ENCODE measurements around the gene CCDC85A. TPM values are rescaled to one million over a fixed set of nuclear protein-coding genes. Genes with fewer than 3 reads are reported as not detected.

Gene CCDC85A
- total and polyA plus RNA-seq, 2 experiments from 2014 or later, result 0.21 to 0.24 TPM

DNA sequence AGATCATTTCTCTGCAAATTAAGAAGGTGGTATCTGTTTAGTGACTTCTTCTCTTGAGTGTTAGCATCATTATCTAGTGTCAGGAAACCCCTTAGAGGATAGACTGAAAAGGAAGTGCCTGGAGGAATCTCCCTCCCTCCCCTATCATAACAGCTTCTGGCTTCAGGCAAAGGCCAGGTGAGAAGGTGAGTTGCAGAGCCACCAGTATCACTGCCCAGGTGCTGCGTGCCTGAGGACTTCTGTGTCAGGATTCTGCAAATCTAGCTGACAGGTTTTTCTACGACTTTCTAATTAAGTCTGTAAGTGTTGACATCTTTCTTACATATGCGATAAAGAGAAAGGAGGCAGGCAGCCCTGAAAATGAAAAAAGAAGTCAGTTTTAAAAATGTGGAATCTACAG lies 111.9 kb downstream of the CCDC85A start:
- DNase-seq (ENCODE audit: low spot score) (no peak), ATAC-seq (peak; percentile 58; the same call in 2 of the 3 replicates)
- Histone ChIP-seq H3K27me3 (ENCODE audit: insufficient read depth) (no peaks in the 10 kb centered on the region), H4K20me1 (replicated peaks; ENCODE audit: insufficient read depth) (no peaks in the 10 kb centered on the region), H3K4me1 (ENCODE audit: insufficient read depth) (peaks cover 25% of the 10 kb centered on the region), H3F3A (replicated peaks; ENCODE audit: low read depth) (no peaks in the 10 kb centered on the region), H3K4me3 (no peak overlapping the region), H3K4me2 (no peak overlapping the region), H3K36me3 (ENCODE audit: insufficient read depth) (no peaks in the 10 kb centered on the region), H3K27ac (ENCODE audit: low read depth) (no peak overlapping the region), H3K79me2 (replicated peaks; ENCODE audit: insufficient read depth) (no peaks in the 10 kb centered on the region), H2AFZ (0 out of 2 replicates have a peak overlapping the region, but pooled peaks have one; percentile 28), H3K9me2 (ENCODE audit: insufficient read depth) (no peaks in the 10 kb centered on the region)
- Mint-ChIP-seq H3K4me1 (peaks cover 41% of the 10 kb centered on the region), H3K4me3 (no peak overlapping the region), H3K27me3 (ENCODE audit: insufficient read depth, low read depth, poor library complexity) (no peaks in the 10 kb centered on the region), H3K9me3 (no peaks in the 10 kb centered on the region), H3K36me3 (ENCODE audit: low read depth) (no peaks in the 10 kb centered on the region), H3K27ac (no peak overlapping the region)
- TF ChIP-seq, protein P1, sequence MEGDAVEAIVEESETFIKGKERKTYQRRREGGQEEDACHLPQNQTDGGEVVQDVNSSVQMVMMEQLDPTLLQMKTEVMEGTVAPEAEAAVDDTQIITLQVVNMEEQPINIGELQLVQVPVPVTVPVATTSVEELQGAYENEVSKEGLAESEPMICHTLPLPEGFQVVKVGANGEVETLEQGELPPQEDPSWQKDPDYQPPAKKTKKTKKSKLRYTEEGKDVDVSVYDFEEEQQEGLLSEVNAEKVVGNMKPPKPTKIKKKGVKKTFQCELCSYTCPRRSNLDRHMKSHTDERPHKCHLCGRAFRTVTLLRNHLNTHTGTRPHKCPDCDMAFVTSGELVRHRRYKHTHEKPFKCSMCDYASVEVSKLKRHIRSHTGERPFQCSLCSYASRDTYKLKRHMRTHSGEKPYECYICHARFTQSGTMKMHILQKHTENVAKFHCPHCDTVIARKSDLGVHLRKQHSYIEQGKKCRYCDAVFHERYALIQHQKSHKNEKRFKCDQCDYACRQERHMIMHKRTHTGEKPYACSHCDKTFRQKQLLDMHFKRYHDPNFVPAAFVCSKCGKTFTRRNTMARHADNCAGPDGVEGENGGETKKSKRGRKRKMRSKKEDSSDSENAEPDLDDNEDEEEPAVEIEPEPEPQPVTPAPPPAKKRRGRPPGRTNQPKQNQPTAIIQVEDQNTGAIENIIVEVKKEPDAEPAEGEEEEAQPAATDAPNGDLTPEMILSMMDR (conservative IDR thresholded peaks at IDR 0.05; ENCODE audit: low read depth in 2 of 2), result no peak
- TF ChIP-seq REST (IDR thresholded peaks at IDR 0.05; ENCODE audit: unreplicated experiment) (no peak), ZNF462 (CRISPR knock-in tag; IDR thresholded peaks at IDR 0.05) (no peak), ZNF114 (CRISPR knock-in tag; IDR thresholded peaks at IDR 0.05) (no peak), EZH2 (IDR thresholded peaks at IDR 0.05; ENCODE audit: low read depth, unreplicated experiment) (no peak), CREB1 (CRISPR knock-in tag; IDR thresholded peaks at IDR 0.05; ENCODE audit: low read depth) (no peak), JUNB (IDR thresholded peaks at IDR 0.05; ENCODE audit: unreplicated experiment) (no peak), NANOG (IDR thresholded peaks at IDR 0.05; ENCODE audit: borderline replicate concordance) (no peak), STAT1 (IDR thresholded peaks at IDR 0.05; ENCODE audit: unreplicated experiment) (no peak), ZNF331 (CRISPR knock-in tag; IDR thresholded peaks at IDR 0.05; ENCODE audit: low read depth) (no peak), EZH2phosphoT487 (IDR thresholded peaks at IDR 0.05; ENCODE audit: unreplicated experiment) (no peak), POLR2AphosphoS5 (IDR thresholded peaks at IDR 0.05; ENCODE audit: low read depth) (no peak)
- TF ChIP-seq, protein P2, sequence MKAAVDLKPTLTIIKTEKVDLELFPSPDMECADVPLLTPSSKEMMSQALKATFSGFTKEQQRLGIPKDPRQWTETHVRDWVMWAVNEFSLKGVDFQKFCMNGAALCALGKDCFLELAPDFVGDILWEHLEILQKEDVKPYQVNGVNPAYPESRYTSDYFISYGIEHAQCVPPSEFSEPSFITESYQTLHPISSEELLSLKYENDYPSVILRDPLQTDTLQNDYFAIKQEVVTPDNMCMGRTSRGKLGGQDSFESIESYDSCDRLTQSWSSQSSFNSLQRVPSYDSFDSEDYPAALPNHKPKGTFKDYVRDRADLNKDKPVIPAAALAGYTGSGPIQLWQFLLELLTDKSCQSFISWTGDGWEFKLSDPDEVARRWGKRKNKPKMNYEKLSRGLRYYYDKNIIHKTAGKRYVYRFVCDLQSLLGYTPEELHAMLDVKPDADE (IDR thresholded peaks at IDR 0.05), result no peak

Measured in GM23338 (cell line).